HCT116 (cell line): ENCODE results near the gene ERBB3. TPM values are rescaled to one million over a fixed set of nuclear protein-coding genes. Genes with fewer than 3 reads are reported as not detected.
"Not testable (repeated sequence)": the region's sequence is repeated elsewhere in the genome, so short reads cannot be mapped to it uniquely, and the experiment has no call there.

ENCODE experiments used
- ATAC-seq: fragments of 200-7000 bp; cut with Tn5 transposase; 2 replicates; pipeline ENCODE4 v1.9.1; 2020; ENCODE audit warnings: mild to moderate bottlenecking, moderate library complexity
- BruUV-seq: library from RNA; stranded (reverse); fragments of 400-500 nt; replicated peaks from 2 replicates; lab custom pipeline; 2021; lab: Mats Ljungman, UMichigan
- CTCF ChIA-PET: fragments of 300-600 bp; sonication (Branson Sonifier 250); formaldehyde crosslinking; loops from one replicate; lab custom pipeline; 2021; ENCODE audit warnings: antibody characterized with exemption; lab: Charles Lee
- POLR2A ChIA-PET: fragments of 300-600, 350-600 bp; sonication (Branson Sonifier 250); formaldehyde crosslinking; loops from one replicate; lab custom pipeline; 2021; ENCODE audit warnings: antibody characterized with exemption; lab: Charles Lee
- RAD21 ChIA-PET, 2 experiments: fragments of 300-600 bp; sonication (Branson Sonifier 250); formaldehyde crosslinking; loops; one replicate each; lab custom pipeline; 2023; ENCODE audit warnings: low total read pairs in 2 of 2; ENCODE audit not compliant: uncharacterized antibody in 2 of 2, unreplicated experiment in 2 of 2, low non-redundant PET in 1 of 2; lab: Charles Lee
- DNase-seq: peaks from one replicate; pipeline ENCODE4 v3.0.0-alpha.2; 2010; ENCODE audit warnings: low read depth, low spot score
- H2AFZ ChIP-seq: fragments of 200-600 bp; shearing (Covaris generic), sonication (generic); 2 replicates; pipeline ENCODE4 v1.6.1; 2017; ENCODE audit warnings: low read depth, mixed run types, mixed read lengths, antibody characterized with exemption, low read length; ENCODE audit not compliant: poor library complexity, severe bottlenecking
- H3K27ac ChIP-seq: 2 replicates; pipeline ENCODE4 v1.5.1; 2012; ENCODE audit warnings: low read depth, low read length
- H3K27me3 ChIP-seq: fragments of 200-600 bp; sonication (generic); 2 replicates; pipeline ENCODE4 v1.6.1; 2016; ENCODE audit warnings: mixed run types, low read length, mixed read lengths; ENCODE audit not compliant: insufficient read depth
- H3K36me3 ChIP-seq, 2 experiments: fragments of 200-500 bp in 1 of 2; fragments of 200-600 bp in 1 of 2; sonication (Bioruptor generic) in 1 of 2; sonication (generic) in 1 of 2; 2 replicates each; pipeline versions ENCODE4 v1.5.1 to v1.6.1; 2014 to 2016; ENCODE audit warnings: low read length in 2 of 2, inconsistent platforms in 1 of 2, mixed read lengths in 1 of 2, mixed run types in 1 of 2; ENCODE audit not compliant: insufficient read depth in 2 of 2, control insufficient read depth in 1 of 2
- H3K4me1 ChIP-seq, 2 experiments: fragments of 200-600 bp in 1 of 2; sonication (generic) in 1 of 2; 2 replicates each; pipeline versions ENCODE4 v1.5.1 to v1.6.1; 2012 to 2017; ENCODE audit warnings: low read length in 2 of 2, inconsistent platforms in 1 of 2, mild to moderate bottlenecking in 1 of 2, mixed read lengths in 1 of 2, mixed run types in 1 of 2, moderate library complexity in 1 of 2; ENCODE audit not compliant: insufficient read depth in 2 of 2, control insufficient read depth in 1 of 2
- H3K4me2 ChIP-seq: fragments of 200-600 bp; sonication (generic); 2 replicates; pipeline ENCODE4 v1.6.1; 2017; ENCODE audit warnings: mixed run types, low read length, mixed read lengths
- H3K4me3 ChIP-seq, 2 experiments: fragments of 200-600 bp in 1 of 2; sonication (generic) in 1 of 2; replicated peaks in 1 of 2; 2 replicates each; pipeline ENCODE4 v1.5.1; 2011 to 2016; ENCODE audit warnings: low read length in 2 of 2, control low read depth in 1 of 2, low read depth in 1 of 2, mild to moderate bottlenecking in 1 of 2, mixed read lengths in 1 of 2, mixed run types in 1 of 2
- H3K79me2 ChIP-seq: fragments of 200-600 bp; sonication (generic); 2 replicates; pipeline ENCODE4 v1.6.1; 2017; ENCODE audit warnings: mild to moderate bottlenecking, mixed run types, low read length, moderate library complexity, mixed read lengths; ENCODE audit not compliant: insufficient read depth
- H3K9ac ChIP-seq: fragments of 200-600 bp; sonication (generic); 2 replicates; pipeline ENCODE4 v1.6.1; 2016; ENCODE audit warnings: low read length, mixed read lengths
- H3K9me2 ChIP-seq: fragments of 200-600 bp; sonication (generic), shearing (Covaris generic); 2 replicates; pipeline ENCODE4 v1.6.1; 2017; ENCODE audit warnings: mixed run types, mild to moderate bottlenecking, moderate library complexity; ENCODE audit not compliant: insufficient read depth
- H3K9me3 ChIP-seq, 2 experiments: fragments of 200-500 bp in 1 of 2; fragments of 200-600 bp in 1 of 2; sonication (Bioruptor generic) in 1 of 2; sonication (generic) in 1 of 2; 2 replicates each; pipeline ENCODE4 v1.6.1; 2014 to 2017; ENCODE audit warnings: low read length in 2 of 2, mixed read lengths in 2 of 2, inconsistent platforms in 1 of 2, low read depth in 1 of 2, mild to moderate bottlenecking in 1 of 2, mixed run types in 1 of 2, moderate library complexity in 1 of 2; ENCODE audit not compliant: control insufficient read depth in 1 of 2, insufficient read depth in 1 of 2
- H4K20me1 ChIP-seq: fragments of 200-600 bp; sonication (generic), shearing (Covaris generic); 2 replicates; pipeline ENCODE4 v1.6.1; 2017; ENCODE audit warnings: mixed run types, mild to moderate bottlenecking, moderate library complexity; ENCODE audit not compliant: insufficient read depth
- TCF7L2 ChIP-seq: IDR thresholded peaks from 2 replicates; pipeline ENCODE4 v1.7.0; 2011; ENCODE audit warnings: borderline replicate concordance, inconsistent platforms; ENCODE audit not compliant: insufficient read depth, insufficient read length; ENCODE audit errors: extremely low read depth
- ZBTB33 ChIP-seq: IDR thresholded peaks from 2 replicates; pipeline ENCODE4 v1.6.1; 2011; ENCODE audit warnings: mild to moderate bottlenecking, low read length, moderate library complexity; ENCODE audit not compliant: insufficient replicate concordance; ENCODE audit errors: extremely low read depth
- ZFX ChIP-seq: fragments of 450-650 bp; IDR thresholded peaks from 2 replicates; pipeline ENCODE4 v1.6.1; 2017
- intact Hi-C: fragments of 100-400 bp; cut with micrococcal nuclease; formaldehyde crosslinking; loops from 2 replicates; pipeline ENCODE4 v1.10.0; 2022
- total RNA-seq: library from RNA; stranded (reverse); gene quantifications from one replicate; pipeline ENCODE4 v1.2.1, GENCODE V29; 2021; ENCODE audit not compliant: unreplicated experiment

ERBB3 gene
- total RNA-seq, 1 experiment from 2014 or later: 39.7 TPM

- no peak for TF ChIP-seq TCF7L2
- no peak for TF ChIP-seq ZBTB33
Measured at GRCh38 chr12:56041552-56042429, 38.2 kb upstream of the ERBB3 start, which contains the start of gene RPS26 (continued).

- intact Hi-C loops: loop anchor here (5.0 kb wide), 1 partner anchor 110 kb away; the partner anchor contains the start of gene DGKA
- ATAC-seq, RAD21 ChIA-PET, POLR2A ChIA-PET, H3K27me3 ChIP-seq, DNase-seq, H2AFZ ChIP-seq, H3K9me3 ChIP-seq, H3K9me2 ChIP-seq, CTCF ChIA-PET: not testable (repeated sequence)
- peaks cover 14 to 31% of the 10 kb centered on the region in 2 experiments; a peak in 3 of 4 replicates for H3K36me3 ChIP-seq
- H3K4me1 ChIP-seq: peaks cover 16 to 44% of the 10 kb centered on the region in 2 experiments
- peaks cover 23% of the 10 kb centered on the region for H3K79me2 ChIP-seq
- peak overlapping the region; percentile 86 for H3K27ac ChIP-seq
- peaks cover 14% of the 10 kb centered on the region; the same call in 1 of the 2 replicates for H4K20me1 ChIP-seq
- peak overlapping the region; percentile 92 for H3K4me2 ChIP-seq
- peak; percentile 15; the same call in 1 of the 2 replicates for TF ChIP-seq ZFX
- peak overlapping the region; percentile 90 to 99 for H3K4me3 ChIP-seq
- TSS peak; percentile 83 for BruUV-seq
- peak overlapping the region; percentile 79 for H3K9ac ChIP-seq
Measured at GRCh38 chr12:56042430-56042813, 37.5 kb upstream of the ERBB3 start.
